ENCODE results near the gene HLTF. TPM values are rescaled to one million over a fixed set of nuclear protein-coding genes. Genes with fewer than 3 reads are reported as not detected.

The HLTF gene
- total RNA-seq, 1 experiment from 2014 or later: 37.6 TPM

DNA sequence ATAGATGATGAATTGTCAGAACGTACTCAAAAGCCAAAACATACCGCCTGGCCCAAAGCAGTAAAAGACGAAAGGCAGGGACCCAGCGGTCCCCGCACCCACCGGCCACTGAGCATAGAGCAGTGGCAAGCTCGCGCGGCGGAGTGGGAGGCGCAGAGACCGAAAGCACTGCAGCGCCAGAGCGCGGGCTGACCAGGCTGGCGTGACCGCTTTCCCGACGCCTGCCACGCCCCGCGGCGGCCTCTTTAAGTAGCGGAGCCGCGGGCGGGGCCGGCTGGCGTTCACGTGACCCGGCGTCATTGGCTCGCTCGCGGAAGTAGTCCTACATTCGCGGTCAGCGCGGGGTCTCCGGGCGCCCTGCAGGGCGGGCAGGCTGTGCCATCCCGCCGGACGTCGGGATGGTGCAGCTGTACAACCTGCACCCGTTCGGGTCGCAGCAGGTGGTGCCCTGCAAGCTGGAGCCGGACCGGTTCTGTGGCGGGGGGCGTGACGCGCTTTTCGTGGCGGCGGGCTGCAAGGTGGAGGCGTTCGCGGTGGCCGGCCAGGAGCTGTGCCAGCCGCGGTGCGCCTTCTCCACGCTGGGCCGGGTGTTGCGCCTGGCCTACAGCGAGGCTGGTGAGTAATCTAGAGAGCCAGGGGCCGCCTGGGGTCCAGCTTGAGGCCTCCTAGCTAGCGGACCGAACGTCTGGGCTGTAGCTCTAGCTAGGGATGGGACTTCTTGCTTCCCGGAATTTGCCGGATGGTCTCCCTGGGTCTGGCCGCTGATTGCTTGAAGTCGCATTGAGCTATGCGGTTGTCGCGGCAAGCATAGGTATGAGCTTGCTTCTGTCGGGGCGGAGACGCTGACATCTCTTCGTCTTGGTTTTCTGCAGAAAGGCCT lies 43.2 kb upstream of the HLTF start, which contains the start of gene HPS3:
TSS of gene HPS3 (plus strand) at position 313 of the 880 bp plus-strand sequence. CDS start at position 399, 86 bp downstream.
- Histone ChIP-seq H3K27ac (ENCODE audit: low read depth, low read length, poor library complexity, severe bottlenecking) (peak within 1 kb of the TSS; percentile 49), H3K36me3 (ENCODE audit: insufficient read depth, low read length, poor library complexity, severe bottlenecking) (no peaks in the 10 kb centered on the region), H3K4me3 (ENCODE audit: low read depth, low read length, poor library complexity, severe bottlenecking) (peak within 1 kb of the TSS; percentile 85), H3K9me3 (ENCODE audit: low read depth, low read length, poor library complexity, severe bottlenecking) (no peaks in the 10 kb centered on the region), H3K27me3 (replicated peaks; ENCODE audit: insufficient read depth, low read depth, low read length, poor library complexity) (no peaks in the 10 kb centered on the region), H3K4me1 (ENCODE audit: insufficient read depth, low read length, poor library complexity, severe bottlenecking) (no peaks in the 10 kb centered on the region)
- CTCF ChIA-PET: interaction anchor here (0.6 to 1.2 kb wide), 2 partner anchors 9 to 176 kb away, joined by 4 to 5 read pairs; no protein-coding TSS in a partner anchor
- intact Hi-C loops (cut with micrococcal nuclease; ENCODE audit: unreplicated experiment): no loop called here
- BruUV-seq (replicated peaks): no TSS peak
- no peak for TF ChIP-seq CTCF (conservative IDR thresholded peaks at IDR 0.05; ENCODE audit: low read depth, low read length)
- no peak for TF ChIP-seq EZH2 (IDR thresholded peaks at IDR 0.05; ENCODE audit: borderline replicate concordance, low read depth, low read length, poor library complexity, severe bottlenecking)
- POLR2A ChIA-PET (ENCODE audit: low non-redundant PET): no interaction called here
- DNase-seq (ENCODE audit: low spot score): peak; percentile 91

GRCh38 chr3:149128821-149129220 lies 42.5 kb upstream of the HLTF start:
- H3K27me3 ChIP-seq (replicated peaks; ENCODE audit: insufficient read depth, low read depth, low read length, poor library complexity): no peaks in the 10 kb centered on the region
- H3K4me1 ChIP-seq (ENCODE audit: insufficient read depth, low read length, poor library complexity, severe bottlenecking): no peaks in the 10 kb centered on the region
- DNase-seq (ENCODE audit: low spot score): no peak
- CTCF ChIA-PET: interaction anchor here (1.2 kb wide), 1 partner anchor 9 kb away, joined by 4 read pairs; no protein-coding TSS in a partner anchor
- POLR2A ChIA-PET (ENCODE audit: low non-redundant PET): no interaction called here
- peak overlapping the region; percentile 85 for H3K4me3 ChIP-seq (ENCODE audit: low read depth, low read length, poor library complexity, severe bottlenecking)
- no peak overlapping the region for H3K27ac ChIP-seq (ENCODE audit: low read depth, low read length, poor library complexity, severe bottlenecking)
- H3K9me3 ChIP-seq (ENCODE audit: low read depth, low read length, poor library complexity, severe bottlenecking): no peaks in the 10 kb centered on the region
- no TSS peak for BruUV-seq (replicated peaks)
- intact Hi-C loops (cut with micrococcal nuclease; ENCODE audit: unreplicated experiment): no loop called here
- no peaks in the 10 kb centered on the region for H3K36me3 ChIP-seq (ENCODE audit: insufficient read depth, low read length, poor library complexity, severe bottlenecking)
- TF ChIP-seq CTCF (conservative IDR thresholded peaks at IDR 0.05; ENCODE audit: low read depth, low read length) (no peak), EZH2 (IDR thresholded peaks at IDR 0.05; ENCODE audit: borderline replicate concordance, low read depth, low read length, poor library complexity, severe bottlenecking) (no peak)

DNA sequence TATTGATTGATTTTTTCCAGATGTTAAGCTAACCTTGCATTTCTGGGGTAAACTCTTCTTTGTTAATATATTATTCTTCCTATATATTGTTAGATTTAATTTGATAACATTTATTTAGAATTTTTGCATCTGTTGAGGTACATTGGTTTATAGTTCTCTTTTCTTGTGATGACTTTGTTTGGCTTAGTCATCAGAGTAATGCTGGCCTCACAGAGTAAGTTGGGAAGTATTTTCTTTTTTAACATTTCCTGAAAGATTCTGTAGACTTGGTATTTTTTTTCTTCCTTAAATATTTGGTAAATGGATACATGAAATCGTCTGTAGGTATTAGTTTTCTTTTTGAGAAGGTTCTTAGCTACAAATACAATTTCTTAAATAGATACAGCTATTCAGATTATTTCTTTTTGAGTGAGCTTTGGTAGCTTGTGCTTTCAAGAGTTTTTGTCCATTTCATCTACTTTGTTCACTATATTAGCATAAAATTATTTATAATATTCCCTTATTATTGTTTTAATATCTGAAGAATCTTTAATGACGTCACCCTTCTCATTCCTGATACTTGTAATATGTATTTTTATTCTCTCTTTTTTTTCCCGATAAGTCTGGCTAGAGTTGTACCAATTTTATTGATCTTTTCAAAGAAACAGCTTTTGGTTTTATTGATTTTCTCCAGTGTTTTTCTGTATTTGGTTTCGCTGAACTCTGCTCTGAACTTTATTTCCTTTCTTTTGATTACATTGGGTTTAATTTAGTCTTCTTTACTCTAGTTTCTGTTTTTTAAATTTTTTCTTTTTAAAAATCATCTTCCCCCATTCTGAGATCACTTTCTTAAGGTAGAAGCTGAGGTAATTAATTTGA lies 36.6 kb upstream of the HLTF start:
- no peaks in the 10 kb centered on the region for H3K9me3 ChIP-seq (ENCODE audit: low read depth, low read length, poor library complexity, severe bottlenecking)
- no peak for DNase-seq (ENCODE audit: low spot score)
- no TSS peak for BruUV-seq (replicated peaks)
- TF ChIP-seq EZH2 (IDR thresholded peaks at IDR 0.05; ENCODE audit: borderline replicate concordance, low read depth, low read length, poor library complexity, severe bottlenecking): no peak
- no peak for TF ChIP-seq CTCF (conservative IDR thresholded peaks at IDR 0.05; ENCODE audit: low read depth, low read length)
- H3K36me3 ChIP-seq (ENCODE audit: insufficient read depth, low read length, poor library complexity, severe bottlenecking): no peaks in the 10 kb centered on the region
- no peaks in the 10 kb centered on the region for H3K4me1 ChIP-seq (ENCODE audit: insufficient read depth, low read length, poor library complexity, severe bottlenecking)
- no peaks in the 10 kb centered on the region for H3K27me3 ChIP-seq (replicated peaks; ENCODE audit: insufficient read depth, low read depth, low read length, poor library complexity)
- ChIA-PET POLR2A (ENCODE audit: low non-redundant PET) (no interaction called here), CTCF (no interaction called here)
- no peak overlapping the region for H3K27ac ChIP-seq (ENCODE audit: low read depth, low read length, poor library complexity, severe bottlenecking)
- intact Hi-C loops (cut with micrococcal nuclease; ENCODE audit: unreplicated experiment): loop anchor here (5.0 kb wide), 1 partner anchor 364 kb away; no protein-coding TSS in a partner anchor
- H3K4me3 ChIP-seq (ENCODE audit: low read depth, low read length, poor library complexity, severe bottlenecking): no peak overlapping the region

All from A673 (cell line).